ENCODE data around the gene UPF2.
"Not testable (repeated sequence)": the region's sequence is repeated elsewhere in the genome, so short reads cannot be mapped to it uniquely, and the experiment has no call there.

UPF2 gene

DNA sequence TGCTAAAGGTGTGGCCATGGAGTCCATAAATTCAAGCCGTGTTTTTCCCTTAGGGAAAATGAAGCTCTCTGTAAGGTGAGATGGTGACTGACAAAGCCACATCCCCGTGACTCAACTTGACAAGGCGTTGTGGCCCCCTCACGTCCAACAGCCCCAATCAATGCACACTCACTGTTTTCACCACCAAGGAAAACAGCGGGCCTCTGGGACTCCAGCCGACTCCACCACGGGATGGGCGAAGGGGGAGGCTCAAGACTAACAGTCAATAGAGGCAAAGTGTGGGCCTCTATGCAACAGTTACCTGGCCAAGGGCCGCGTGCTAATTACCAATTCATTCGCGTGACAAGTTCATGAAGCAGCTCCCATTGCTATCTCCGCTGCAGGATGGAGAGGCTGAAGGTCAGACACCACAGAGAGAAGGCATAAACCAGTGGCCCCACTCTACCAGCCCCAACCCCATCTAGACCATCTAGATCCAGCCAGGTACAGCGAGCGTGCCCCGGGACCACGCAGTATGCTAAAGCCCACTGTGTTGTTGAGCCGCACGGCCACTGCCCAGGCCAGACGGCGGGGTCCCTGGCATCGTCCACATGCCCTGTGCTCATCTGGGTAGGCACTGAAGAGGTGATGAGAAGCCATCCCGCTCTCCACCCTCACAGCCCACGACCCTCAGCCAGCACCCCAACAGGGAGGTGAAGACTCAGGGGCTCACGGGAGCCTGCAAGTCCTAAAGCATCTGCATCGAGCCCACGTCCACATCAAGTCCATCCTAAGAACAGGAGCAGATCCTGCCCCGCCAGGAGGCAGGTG, 143.3 kb downstream of the UPF2 start:
- Histone ChIP-seq H3K4me1 (no peaks in the 10 kb centered on the region), H3K27me3 (ENCODE audit: low read depth) (no peaks in the 10 kb centered on the region), H3K4me3 (no peak overlapping the region), H3K36me3 (replicated peaks) (no peaks in the 10 kb centered on the region), H3K9me3 (no peaks in the 10 kb centered on the region)
- in situ Hi-C loops (cut with MboI; ENCODE audit: low sequenced_read_pairs) = no loop called here
- DNase-seq (ENCODE audit: low spot score in 2 of 2) = no peak

DNA sequence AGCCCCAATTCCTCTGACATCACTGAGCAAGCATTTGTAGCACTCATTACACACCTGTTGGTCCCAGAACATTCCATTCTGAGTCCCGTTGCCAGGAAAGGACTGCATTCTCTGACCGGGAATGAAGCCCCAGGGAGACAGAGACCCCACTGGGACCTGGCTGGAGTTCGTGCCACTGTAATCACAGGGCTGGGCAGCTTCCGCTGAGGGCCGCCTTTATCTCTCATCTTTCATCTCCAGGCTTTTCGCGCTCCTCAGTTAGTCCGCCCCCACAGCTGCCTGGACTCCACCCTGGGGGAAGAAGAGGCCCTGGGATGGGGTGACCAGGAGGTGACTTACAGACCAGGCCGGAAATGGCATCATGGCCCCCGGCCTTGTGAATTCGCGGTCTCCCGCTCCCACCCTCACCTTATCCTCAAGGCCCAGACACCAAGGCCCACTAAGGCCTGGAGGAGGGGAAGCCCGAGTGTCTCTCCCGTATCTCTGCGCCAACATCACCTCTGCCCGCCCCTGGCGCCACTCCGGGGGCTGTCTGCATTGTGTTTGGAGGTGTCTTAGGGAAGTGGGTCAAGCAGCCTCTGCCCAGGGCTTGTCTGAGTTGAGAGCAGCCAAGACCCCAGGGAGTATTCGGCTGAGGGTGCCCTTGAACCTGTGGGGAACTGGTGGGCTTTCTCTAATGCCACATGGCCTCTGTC, 144.1 kb downstream of the UPF2 start:
- Histone ChIP-seq H3K27me3 (ENCODE audit: low read depth) (no peaks in the 10 kb centered on the region), H3K9me3 (no peaks in the 10 kb centered on the region), H3K36me3 (replicated peaks) (no peaks in the 10 kb centered on the region), H3K4me1 (no peaks in the 10 kb centered on the region), H3K4me3 (no peak overlapping the region)
- in situ Hi-C loops (cut with MboI; ENCODE audit: low sequenced_read_pairs) = no loop called here
- no peak for DNase-seq (ENCODE audit: low spot score in 2 of 2)

DNA sequence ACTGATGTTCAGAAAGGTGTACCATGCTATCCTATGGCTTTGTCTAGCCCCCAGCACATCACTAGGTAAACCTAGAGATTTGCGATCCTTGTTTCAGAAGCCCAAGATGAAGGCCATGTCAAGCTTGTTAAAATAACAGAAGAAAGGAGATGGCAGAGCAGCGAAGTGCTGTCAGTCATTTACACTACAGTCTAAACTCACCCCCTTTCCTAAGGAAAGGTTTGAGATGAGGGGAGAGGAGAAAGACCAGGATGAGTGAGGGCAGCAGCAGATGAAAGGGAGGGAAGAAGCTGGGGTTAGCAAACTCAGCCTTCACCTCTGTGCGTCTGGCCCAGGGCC, 144.6 kb downstream of the UPF2 start:
- Histone ChIP-seq H3K4me1 (no peaks in the 10 kb centered on the region), H3K36me3 (replicated peaks) (no peaks in the 10 kb centered on the region), H3K27me3 (ENCODE audit: low read depth) (no peaks in the 10 kb centered on the region), H3K4me3 (no peak overlapping the region), H3K9me3 (no peaks in the 10 kb centered on the region)
- in situ Hi-C loops (cut with MboI; ENCODE audit: low sequenced_read_pairs) = no loop called here
- DNase-seq (ENCODE audit: low spot score in 2 of 2) = no peak

DNA sequence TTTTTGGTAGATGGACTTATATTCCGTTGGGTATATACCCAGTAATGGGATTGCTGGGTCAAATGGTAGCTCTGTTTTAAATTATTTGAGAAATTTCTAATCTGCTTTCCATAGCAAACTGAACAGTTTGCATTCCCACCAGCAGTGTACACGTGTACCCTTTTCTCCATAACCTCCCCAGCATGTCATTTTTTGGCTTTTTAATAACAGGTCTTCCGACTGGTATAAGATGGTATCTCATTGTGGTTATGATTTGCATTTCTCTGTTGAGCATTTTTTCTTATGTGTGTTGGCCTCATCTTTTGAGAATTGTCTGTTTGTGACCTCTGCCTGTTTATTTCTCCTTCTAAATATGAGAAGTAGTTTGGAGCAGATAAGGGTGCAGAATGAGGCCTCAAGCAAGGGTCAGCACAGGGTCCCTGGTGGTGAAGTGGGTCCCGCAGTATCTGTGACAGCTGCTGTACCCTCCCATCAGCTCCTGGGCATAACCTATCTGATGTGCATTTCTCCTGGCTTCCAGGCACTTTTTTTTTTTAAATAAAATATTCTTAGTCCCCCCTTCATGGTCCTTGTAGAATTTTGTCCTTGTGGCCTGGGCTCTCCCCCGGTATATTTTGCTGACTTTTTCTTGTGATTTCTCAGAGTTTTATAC, 145.9 kb downstream of the UPF2 start:
- no peak for DNase-seq (ENCODE audit: low spot score in 2 of 2)
- Histone ChIP-seq H3K9me3 (no peaks in the 10 kb centered on the region), H3K4me1 (no peaks in the 10 kb centered on the region), H3K4me3 (no peak overlapping the region), H3K36me3 (replicated peaks) (no peaks in the 10 kb centered on the region), H3K27me3 (ENCODE audit: low read depth) (no peaks in the 10 kb centered on the region)
- in situ Hi-C loops (cut with MboI; ENCODE audit: low sequenced_read_pairs) = no loop called here

DNA sequence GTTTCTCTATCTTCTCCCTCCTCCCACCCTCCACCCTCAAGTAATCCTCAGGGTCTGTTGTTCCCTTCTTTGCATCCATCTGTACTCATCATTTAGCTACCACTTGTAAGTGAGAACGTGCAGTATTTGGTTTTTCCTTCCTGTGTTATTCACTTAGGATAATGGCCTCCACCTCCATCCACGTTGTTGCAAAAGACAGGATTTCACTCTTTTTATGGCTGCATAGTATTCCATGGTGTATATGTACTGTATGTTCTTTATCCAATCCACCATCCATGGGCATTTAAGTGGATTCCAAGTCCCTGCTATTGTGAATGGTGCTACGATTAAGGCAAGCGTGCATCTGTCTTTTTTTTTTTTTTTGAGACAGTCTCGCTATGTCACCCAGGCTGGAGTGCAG, 147.0 kb downstream of the UPF2 start:
- H3K27me3 ChIP-seq (ENCODE audit: low read depth) = no peaks in the 10 kb centered on the region
- DNase-seq (ENCODE audit: low spot score in 2 of 2) = no peak
- H3K9me3 ChIP-seq = no peaks in the 10 kb centered on the region
- no peaks in the 10 kb centered on the region for H3K4me1 ChIP-seq
- no peak overlapping the region for H3K4me3 ChIP-seq
- in situ Hi-C loops (cut with MboI; ENCODE audit: low sequenced_read_pairs) = no loop called here
- H3K36me3 ChIP-seq (replicated peaks) = no peaks in the 10 kb centered on the region

DNA sequence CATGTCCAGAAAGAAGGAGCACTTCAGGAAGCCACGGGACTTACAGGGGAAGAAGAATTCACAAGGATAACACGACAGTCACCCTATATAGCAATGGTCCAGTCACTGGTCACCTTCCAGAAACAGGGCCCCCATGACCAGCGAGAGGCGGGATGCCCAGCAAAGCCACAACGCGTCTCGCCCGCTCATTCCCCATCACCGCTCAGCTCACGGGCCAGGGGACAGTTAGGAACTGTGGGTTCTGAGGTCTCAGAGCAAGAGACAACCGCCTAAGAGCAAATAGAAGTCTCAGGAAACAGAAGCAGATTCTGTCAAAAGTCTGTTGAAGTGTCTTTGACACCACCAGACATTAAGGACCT, 147.5 kb downstream of the UPF2 start:
- Histone ChIP-seq H3K4me3 (no peak overlapping the region), H3K4me1 (no peaks in the 10 kb centered on the region)
- in situ Hi-C loops (cut with MboI; ENCODE audit: low sequenced_read_pairs) = no loop called here

DNA sequence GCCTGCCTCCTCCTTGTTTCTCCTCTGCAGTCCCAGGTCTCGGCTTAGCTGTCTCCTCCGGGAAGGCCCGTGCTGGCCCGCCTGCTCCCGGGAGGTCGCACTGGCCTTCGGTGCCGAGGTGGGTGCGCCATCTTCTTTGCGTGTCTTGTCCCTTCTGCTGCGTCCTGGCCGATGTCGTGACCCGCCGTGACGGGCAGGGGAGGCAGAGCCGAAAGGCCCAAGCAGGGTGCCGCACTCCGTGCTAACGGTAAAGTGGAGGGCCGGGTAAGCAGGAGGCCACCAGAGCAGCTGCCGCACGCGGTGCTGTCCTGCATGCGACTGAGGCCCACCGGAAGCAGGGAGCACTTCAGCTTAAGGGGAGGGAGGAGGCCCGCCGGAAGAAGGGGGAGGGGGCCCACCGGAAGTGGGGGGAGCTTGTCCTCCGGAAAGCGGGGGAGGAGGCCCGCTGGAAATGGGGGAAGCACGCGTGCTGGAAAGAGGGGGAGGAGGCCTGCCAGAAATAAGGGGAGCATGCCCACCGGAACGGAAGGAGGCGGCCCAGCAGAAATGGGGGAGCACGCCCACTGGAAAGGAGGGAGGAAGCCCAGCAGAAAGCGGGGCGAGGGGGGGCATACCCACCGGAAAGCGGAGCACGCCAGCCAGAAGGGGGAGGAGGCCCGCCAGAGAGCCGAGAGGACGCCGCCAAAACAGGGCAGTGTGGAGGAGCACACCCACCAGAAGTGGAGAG, 148.1 kb downstream of the UPF2 start:
- Histone ChIP-seq H3K36me3 (replicated peaks) (no peaks in the 10 kb centered on the region), H3K27me3 (ENCODE audit: low read depth) (no peaks in the 10 kb centered on the region), H3K4me3 (no peak overlapping the region), H3K4me1 (no peaks in the 10 kb centered on the region), H3K9me3 (no peaks in the 10 kb centered on the region)
- no peak for DNase-seq (ENCODE audit: low spot score in 2 of 2)
- in situ Hi-C loops (cut with MboI; ENCODE audit: low sequenced_read_pairs) = no loop called here

More for the DNA sequence above, 147.5 kb downstream of the UPF2 start:
- no peaks in the 10 kb centered on the region for H3K36me3 ChIP-seq (replicated peaks)
- no peak for DNase-seq (ENCODE audit: low spot score in 2 of 2)
- no peaks in the 10 kb centered on the region for H3K9me3 ChIP-seq
- H3K27me3 ChIP-seq (ENCODE audit: low read depth) = no peaks in the 10 kb centered on the region

DNA sequence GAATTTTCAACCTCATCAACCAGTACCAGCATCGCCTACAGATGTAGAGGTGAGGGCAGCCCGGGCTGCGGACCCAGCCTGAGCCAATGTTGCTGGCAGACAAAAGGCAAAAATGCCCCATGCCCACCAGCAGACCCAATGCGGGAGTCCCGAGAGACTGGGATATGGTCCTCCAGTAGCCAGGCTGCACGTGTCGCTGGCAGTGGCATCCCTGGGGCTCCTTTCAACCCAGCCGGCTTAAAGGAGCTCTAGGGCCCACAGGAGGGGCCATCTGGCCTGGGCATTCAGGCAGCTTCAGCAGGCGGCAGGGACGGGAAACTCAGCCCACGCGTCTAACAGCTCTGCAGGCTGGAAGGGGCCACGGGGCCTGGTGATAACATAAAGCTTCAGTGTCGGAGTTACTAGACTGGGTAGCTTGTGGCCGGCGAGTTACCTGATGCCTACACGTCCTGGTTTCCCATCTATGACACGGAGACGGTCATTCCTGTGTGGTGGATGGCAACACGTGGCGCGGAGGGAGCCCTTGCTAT, 148.8 kb downstream of the UPF2 start:
- DNase-seq (ENCODE audit: low spot score in 2 of 2) = no peak
- H3K9me3 ChIP-seq = no peaks in the 10 kb centered on the region
- in situ Hi-C loops (cut with MboI; ENCODE audit: low sequenced_read_pairs) = no loop called here
- H3K36me3 ChIP-seq (replicated peaks) = no peaks in the 10 kb centered on the region
- H3K27me3 ChIP-seq (ENCODE audit: low read depth) = no peaks in the 10 kb centered on the region
- H3K4me1 ChIP-seq = no peaks in the 10 kb centered on the region
- H3K4me3 ChIP-seq = no peak overlapping the region

DNA sequence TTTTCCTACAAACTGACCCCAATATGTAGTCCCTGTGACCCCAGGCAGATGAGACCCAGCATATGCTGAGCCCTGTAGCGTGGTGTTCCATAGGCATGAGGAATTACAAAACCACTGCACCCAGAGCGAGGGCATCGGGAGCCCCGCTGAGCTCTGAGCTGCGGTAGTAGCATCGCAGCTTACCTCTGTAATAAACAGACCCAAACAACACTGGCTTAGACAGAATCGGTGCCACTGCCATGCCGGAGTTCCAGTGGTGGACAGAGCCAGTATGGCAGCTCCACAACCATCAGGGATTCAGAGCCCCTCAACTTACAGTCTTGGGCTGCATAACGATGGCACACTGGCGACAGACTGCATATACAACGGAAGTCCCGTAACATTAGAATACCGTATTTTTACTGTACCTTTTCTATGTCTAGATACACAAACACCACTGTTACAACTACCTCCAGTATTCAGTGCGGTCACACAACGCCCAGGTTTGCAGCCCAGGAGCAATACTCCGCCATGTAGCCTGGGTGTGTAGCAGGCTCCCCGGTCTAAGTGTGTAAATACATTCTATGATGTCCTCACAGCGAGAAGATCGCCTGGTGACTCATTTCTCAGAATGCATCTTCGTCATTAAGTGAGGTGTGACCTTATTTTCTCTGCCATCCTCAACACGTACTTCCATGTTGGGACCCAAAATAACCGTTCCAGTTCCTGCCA, 150.7 kb downstream of the UPF2 start:
- H3K9me3 ChIP-seq = no peaks in the 10 kb centered on the region
- DNase-seq (ENCODE audit: low spot score in 2 of 2) = no peak
- H3K27me3 ChIP-seq (ENCODE audit: low read depth) = no peaks in the 10 kb centered on the region
- no peaks in the 10 kb centered on the region for H3K36me3 ChIP-seq (replicated peaks)
- no peaks in the 10 kb centered on the region for H3K4me1 ChIP-seq
- no peak overlapping the region for H3K4me3 ChIP-seq
- in situ Hi-C loops (cut with MboI; ENCODE audit: low sequenced_read_pairs) = no loop called here

DNA sequence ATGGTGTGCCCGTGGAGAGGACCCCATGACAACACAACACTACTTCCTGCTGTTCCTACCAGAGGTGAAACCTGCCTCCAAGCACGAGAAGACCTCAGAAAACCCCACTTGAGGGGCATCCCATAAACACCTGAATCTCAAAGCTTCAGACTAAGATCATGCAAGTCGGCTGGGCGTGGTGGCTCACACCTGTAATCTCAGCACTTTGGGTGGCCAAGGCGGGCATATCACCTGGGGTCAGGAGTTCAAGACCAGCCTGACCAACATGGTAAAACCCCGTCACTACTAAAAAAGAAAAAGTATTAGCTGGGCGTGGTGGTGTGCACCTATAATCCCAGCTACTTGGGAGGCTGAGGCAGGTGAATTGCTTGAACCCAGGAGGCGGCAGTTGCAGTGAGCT, 153.3 kb downstream of the UPF2 start:
- H3K36me3 ChIP-seq (replicated peaks); DNase-seq (ENCODE audit: low spot score in 2 of 2); H3K4me1 ChIP-seq; H3K27me3 ChIP-seq (ENCODE audit: low read depth); H3K4me3 ChIP-seq; H3K9me3 ChIP-seq; in situ Hi-C loops (cut with MboI; ENCODE audit: low sequenced_read_pairs): not testable (repeated sequence)

DNA sequence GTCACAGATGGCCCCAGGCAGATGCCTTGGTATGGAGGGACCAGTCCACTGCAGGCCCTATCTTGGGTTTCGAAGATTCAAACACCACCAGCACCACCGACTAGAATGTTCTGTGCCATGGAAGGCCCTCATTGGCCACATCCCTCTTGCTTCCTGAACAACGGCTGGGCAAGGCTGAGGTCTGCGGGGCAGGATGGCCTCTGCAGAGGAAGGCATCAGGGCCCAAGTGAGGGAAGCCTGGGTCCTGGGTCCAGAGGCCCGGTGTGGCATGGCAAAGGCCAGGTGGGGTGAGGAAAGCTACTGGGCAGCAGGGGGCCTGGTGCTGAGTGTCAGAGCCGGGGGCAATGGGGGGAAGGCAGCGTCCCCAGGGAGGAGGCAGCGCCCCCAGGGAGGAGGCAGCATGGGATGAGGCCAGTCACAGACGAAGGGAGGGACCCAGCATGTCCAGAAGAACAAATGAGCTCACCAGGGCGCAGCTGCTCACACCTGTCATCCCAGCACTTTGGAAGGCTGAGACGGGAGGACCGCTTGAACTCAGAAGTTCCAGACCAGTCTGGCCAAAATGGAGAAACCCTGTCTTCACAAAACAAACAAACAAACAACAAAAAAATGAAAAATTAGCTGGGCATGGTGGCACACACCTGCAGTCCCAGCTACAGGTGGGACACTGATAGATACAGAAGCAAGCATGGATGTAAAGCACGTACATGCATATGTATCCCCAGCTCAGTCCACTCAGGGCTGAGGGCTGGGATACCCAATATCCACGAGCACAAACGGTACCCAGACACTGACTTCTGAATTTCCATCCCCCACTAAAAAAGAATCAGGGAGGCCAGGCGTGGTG, 155.0 kb downstream of the UPF2 start:
- H3K4me3 ChIP-seq = no peak overlapping the region
- in situ Hi-C loops (cut with MboI; ENCODE audit: low sequenced_read_pairs) = no loop called here
- H3K4me1 ChIP-seq = no peaks in the 10 kb centered on the region
- no peaks in the 10 kb centered on the region for H3K27me3 ChIP-seq (ENCODE audit: low read depth)
- H3K9me3 ChIP-seq = no peaks in the 10 kb centered on the region
- H3K36me3 ChIP-seq (replicated peaks) = no peaks in the 10 kb centered on the region
- no peak for DNase-seq (ENCODE audit: low spot score in 2 of 2)

DNA sequence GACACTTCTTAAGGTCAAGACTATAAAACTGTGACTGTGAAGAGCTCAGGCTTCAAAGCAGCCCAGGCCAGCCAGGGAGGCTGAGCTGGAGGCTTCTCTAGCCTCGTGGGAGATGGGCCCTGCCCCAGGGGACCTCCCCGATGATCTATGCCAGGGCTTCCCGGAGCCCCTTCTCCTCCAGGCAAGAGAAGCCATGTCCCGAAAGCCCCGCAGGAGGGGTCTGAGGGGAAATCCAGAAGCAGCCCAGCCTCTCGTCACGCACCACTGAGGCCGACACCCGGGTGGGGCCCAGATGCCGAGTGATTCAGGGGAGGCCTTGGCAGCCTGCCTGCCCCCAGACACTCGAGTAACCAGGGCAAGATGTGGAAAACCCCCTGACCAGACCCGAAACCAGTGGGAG, 155.8 kb downstream of the UPF2 start:
- Histone ChIP-seq H3K27me3 (ENCODE audit: low read depth) (no peaks in the 10 kb centered on the region), H3K4me3 (no peak overlapping the region), H3K9me3 (no peaks in the 10 kb centered on the region), H3K4me1 (no peaks in the 10 kb centered on the region), H3K36me3 (replicated peaks) (no peaks in the 10 kb centered on the region)
- in situ Hi-C loops (cut with MboI; ENCODE audit: low sequenced_read_pairs) = no loop called here
- no peak for DNase-seq (ENCODE audit: low spot score in 2 of 2)

DNA sequence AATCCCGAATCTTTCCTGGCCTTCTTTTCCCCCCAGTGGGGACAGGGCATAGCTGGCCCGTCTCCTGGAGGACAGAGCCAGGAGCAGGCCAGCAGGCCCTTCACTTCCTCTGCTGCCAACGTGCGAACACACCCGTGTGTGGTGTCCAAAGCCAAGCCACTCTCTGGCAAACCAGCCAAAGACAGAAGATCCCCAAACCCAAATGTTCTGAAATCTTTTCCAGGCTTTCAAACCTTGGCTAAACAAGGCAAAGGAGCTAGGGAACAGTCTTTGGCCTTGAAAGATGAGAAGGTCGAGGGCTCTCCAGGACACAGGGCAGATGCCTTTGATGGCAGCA, 156.5 kb downstream of the UPF2 start:
- Histone ChIP-seq H3K4me1 (no peaks in the 10 kb centered on the region), H3K9me3 (no peaks in the 10 kb centered on the region), H3K36me3 (replicated peaks) (no peaks in the 10 kb centered on the region), H3K4me3 (no peak overlapping the region), H3K27me3 (ENCODE audit: low read depth) (no peaks in the 10 kb centered on the region)
- no peak for DNase-seq (ENCODE audit: low spot score in 2 of 2)
- in situ Hi-C loops (cut with MboI; ENCODE audit: low sequenced_read_pairs) = no loop called here

All from HAP-1 (cell line).